SK-N-SH (cell line): ENCODE results near the gene MB21D2. TPM values are rescaled to one million over a fixed set of nuclear protein-coding genes. Genes with fewer than 3 reads are reported as not detected.
A peak's percentile ranks its signal among the peaks of the same experiment; 100 is the strongest.

Source experiments
- CHD2 ChIP-seq: fragments of 150-350 bp; IDR thresholded peaks from 2 replicates; pipeline ENCODE4 v1.6.1; 2018; ENCODE audit warnings: low read length; ENCODE audit not compliant: partially characterized antibody
- ELF1 ChIP-seq: IDR thresholded peaks from 2 replicates; pipeline ENCODE4 v1.4.0; 2012
- EP300 ChIP-seq, 2 experiments: IDR thresholded peaks; 2 replicates each; pipeline versions ENCODE4 v1.4.0 to v1.6.1; 2012; ENCODE audit warnings: borderline replicate concordance in 1 of 2, low read depth in 1 of 2, low read length in 1 of 2
- EZH2phosphoT487 ChIP-seq: fragments of 200-600 bp; sonication (generic); IDR thresholded peaks from 2 replicates; pipeline ENCODE4 v1.6.1; 2017; ENCODE audit warnings: low read depth, mixed run types, mild to moderate bottlenecking, antibody characterized with exemption, moderate library complexity, borderline replicate concordance
- FOXJ3 ChIP-seq: sonication (generic); formaldehyde crosslinking; IDR thresholded peaks from 2 replicates; pipeline ENCODE4 v1.5.1; 2020; ENCODE audit warnings: mild to moderate bottlenecking, missing genetic modification reagents
- GATA2 ChIP-seq: sonication (generic); formaldehyde crosslinking; IDR thresholded peaks from 2 replicates; pipeline ENCODE4 v1.5.0; 2020; ENCODE audit warnings: mild to moderate bottlenecking, missing genetic modification reagents
- MEF2A ChIP-seq: IDR thresholded peaks from 2 replicates; pipeline ENCODE4 v1.4.0; 2012; ENCODE audit warnings: low read depth, borderline replicate concordance
- MXI1 ChIP-seq: IDR thresholded peaks from 2 replicates; pipeline ENCODE4 v1.6.1; 2012; ENCODE audit warnings: mild to moderate bottlenecking, low read depth, low read length, improper control_type of control experiment
- RAD21 ChIP-seq: IDR thresholded peaks from 2 replicates; pipeline ENCODE4 v1.6.1; 2012; ENCODE audit warnings: mild to moderate bottlenecking, low read length
- RFX5 ChIP-seq: IDR thresholded peaks from 2 replicates; pipeline ENCODE4 v1.6.1; 2012; ENCODE audit warnings: mild to moderate bottlenecking, improper control_type of control experiment, low read length
- RXRA ChIP-seq: IDR thresholded peaks from 2 replicates; pipeline ENCODE4 v1.4.0; 2012; ENCODE audit warnings: low read depth, mild to moderate bottlenecking, borderline replicate concordance
- SMC3 ChIP-seq: IDR thresholded peaks from 2 replicates; pipeline ENCODE4 v1.6.1; 2012; ENCODE audit warnings: low read depth, low read length, improper control_type of control experiment
- TAF1 ChIP-seq: IDR thresholded peaks from 2 replicates; pipeline ENCODE4 v1.6.1; 2012; ENCODE audit warnings: low read depth, mild to moderate bottlenecking, low read length, moderate library complexity, borderline replicate concordance
- TCF12 ChIP-seq: IDR thresholded peaks from 2 replicates; pipeline ENCODE4 v1.4.0; 2012
- polyA plus RNA-seq, 3 experiments: library from polyadenylated mRNA; depleted of rRNA; stranded (reverse); fragments of >200 nt; gene quantifications; 2 replicates each; pipeline ENCODE4 v1.2.3, GENCODE V29; 2012
- TF ChIP-seq, protein P1 (sequence below): fragments of 150-350 bp; IDR thresholded peaks from 2 replicates; pipeline ENCODE4 v1.6.1; 2016; ENCODE audit warnings: mild to moderate bottlenecking, low read depth, low read length
- TF ChIP-seq, protein P2 (sequence below): IDR thresholded peaks from 2 replicates; pipeline ENCODE4 v1.4.0; 2012; ENCODE audit warnings: low read depth, borderline replicate concordance
- TF ChIP-seq, protein P3 (sequence below): IDR thresholded peaks from 2 replicates; pipeline ENCODE4 v1.6.1; 2012; ENCODE audit warnings: mild to moderate bottlenecking, low read depth, low read length, moderate library complexity
- TF ChIP-seq, protein P4 (sequence below): IDR thresholded peaks from 2 replicates; pipeline ENCODE4 v1.4.0; 2012; ENCODE audit warnings: low read depth, borderline replicate concordance
- TF ChIP-seq, protein P5 (sequence below): IDR thresholded peaks from 2 replicates; pipeline ENCODE4 v1.4.0; 2012; ENCODE audit warnings: low read depth
- TF ChIP-seq, protein P6 (sequence below): fragments of 200-600 bp; sonication (generic); IDR thresholded peaks from 2 replicates; pipeline ENCODE4 v1.6.1; 2017; ENCODE audit warnings: antibody characterized with exemption, mild to moderate bottlenecking, moderate library complexity

Gene MB21D2
- polyA plus RNA-seq, 1 of the 3 experiments (the other 2 are of a cell fraction): 12.7 TPM

DNA sequence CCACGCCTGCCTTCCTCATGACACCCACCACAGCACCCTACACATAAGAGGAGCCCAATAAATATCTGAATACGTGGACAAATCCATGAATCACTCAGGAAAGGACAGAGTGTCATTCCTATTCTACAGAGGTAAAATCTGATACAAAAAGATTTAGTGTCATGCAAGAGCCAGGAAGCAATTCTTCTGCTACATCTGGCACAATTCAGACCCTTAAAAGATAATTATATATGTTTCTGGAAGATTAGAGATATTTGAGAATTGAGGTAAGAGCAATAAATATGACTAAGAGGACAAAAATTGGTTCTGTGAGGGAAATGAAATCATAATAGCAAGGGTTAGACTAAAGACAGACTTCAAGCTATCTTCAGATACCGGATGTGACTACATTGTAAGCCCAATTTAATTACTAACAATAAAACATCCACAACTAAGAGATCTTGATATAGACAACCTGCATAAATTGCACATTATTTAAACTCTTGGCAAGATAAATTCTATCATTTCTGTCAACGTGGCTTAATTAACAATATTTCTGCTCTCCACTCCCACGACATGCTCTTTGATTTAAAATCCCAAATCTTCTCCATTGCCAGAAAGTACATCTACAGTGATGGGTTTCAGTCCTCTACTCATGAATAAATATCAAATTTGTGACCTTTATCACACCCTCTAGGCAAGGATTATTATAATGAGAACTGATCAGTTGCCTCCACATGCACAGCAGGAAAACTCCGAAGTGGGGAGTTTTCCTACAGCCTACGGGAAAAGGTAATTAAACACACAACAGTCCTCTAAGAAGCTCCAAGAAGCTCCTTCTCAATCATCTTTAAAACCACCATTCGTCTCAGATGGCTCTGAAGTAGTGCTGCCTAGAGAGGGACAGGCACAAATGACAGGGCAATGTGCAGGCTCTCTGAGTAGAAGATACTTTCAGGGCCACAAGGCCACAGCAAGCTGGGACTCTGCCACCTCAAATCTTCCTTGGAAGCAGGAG is 32.6 kb downstream of the MB21D2 start (continued):
- TF ChIP-seq, protein P1, sequence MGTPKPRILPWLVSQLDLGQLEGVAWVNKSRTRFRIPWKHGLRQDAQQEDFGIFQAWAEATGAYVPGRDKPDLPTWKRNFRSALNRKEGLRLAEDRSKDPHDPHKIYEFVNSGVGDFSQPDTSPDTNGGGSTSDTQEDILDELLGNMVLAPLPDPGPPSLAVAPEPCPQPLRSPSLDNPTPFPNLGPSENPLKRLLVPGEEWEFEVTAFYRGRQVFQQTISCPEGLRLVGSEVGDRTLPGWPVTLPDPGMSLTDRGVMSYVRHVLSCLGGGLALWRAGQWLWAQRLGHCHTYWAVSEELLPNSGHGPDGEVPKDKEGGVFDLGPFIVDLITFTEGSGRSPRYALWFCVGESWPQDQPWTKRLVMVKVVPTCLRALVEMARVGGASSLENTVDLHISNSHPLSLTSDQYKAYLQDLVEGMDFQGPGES: no peak
- TF ChIP-seq EP300 (IDR thresholded peaks at IDR 0.05; ENCODE audit: borderline replicate concordance in 1 of 2, low read depth in 1 of 2, low read length in 1 of 2): peak; percentile 62 to 96
- peak; percentile 98 for TF ChIP-seq TCF12
- TF ChIP-seq ELF1: 0 out of 2 replicates have a peak, but pooled peaks have one; percentile 14
- no peak for TF ChIP-seq GATA2 (CRISPR knock-in tag)
- TF ChIP-seq, protein P2, sequence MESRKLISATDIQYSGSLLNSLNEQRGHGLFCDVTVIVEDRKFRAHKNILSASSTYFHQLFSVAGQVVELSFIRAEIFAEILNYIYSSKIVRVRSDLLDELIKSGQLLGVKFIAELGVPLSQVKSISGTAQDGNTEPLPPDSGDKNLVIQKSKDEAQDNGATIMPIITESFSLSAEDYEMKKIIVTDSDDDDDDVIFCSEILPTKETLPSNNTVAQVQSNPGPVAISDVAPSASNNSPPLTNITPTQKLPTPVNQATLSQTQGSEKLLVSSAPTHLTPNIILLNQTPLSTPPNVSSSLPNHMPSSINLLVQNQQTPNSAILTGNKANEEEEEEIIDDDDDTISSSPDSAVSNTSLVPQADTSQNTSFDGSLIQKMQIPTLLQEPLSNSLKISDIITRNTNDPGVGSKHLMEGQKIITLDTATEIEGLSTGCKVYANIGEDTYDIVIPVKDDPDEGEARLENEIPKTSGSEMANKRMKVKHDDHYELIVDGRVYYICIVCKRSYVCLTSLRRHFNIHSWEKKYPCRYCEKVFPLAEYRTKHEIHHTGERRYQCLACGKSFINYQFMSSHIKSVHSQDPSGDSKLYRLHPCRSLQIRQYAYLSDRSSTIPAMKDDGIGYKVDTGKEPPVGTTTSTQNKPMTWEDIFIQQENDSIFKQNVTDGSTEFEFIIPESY: no peak; the same call in 1 of the 2 replicates
- TF ChIP-seq, protein P3, sequence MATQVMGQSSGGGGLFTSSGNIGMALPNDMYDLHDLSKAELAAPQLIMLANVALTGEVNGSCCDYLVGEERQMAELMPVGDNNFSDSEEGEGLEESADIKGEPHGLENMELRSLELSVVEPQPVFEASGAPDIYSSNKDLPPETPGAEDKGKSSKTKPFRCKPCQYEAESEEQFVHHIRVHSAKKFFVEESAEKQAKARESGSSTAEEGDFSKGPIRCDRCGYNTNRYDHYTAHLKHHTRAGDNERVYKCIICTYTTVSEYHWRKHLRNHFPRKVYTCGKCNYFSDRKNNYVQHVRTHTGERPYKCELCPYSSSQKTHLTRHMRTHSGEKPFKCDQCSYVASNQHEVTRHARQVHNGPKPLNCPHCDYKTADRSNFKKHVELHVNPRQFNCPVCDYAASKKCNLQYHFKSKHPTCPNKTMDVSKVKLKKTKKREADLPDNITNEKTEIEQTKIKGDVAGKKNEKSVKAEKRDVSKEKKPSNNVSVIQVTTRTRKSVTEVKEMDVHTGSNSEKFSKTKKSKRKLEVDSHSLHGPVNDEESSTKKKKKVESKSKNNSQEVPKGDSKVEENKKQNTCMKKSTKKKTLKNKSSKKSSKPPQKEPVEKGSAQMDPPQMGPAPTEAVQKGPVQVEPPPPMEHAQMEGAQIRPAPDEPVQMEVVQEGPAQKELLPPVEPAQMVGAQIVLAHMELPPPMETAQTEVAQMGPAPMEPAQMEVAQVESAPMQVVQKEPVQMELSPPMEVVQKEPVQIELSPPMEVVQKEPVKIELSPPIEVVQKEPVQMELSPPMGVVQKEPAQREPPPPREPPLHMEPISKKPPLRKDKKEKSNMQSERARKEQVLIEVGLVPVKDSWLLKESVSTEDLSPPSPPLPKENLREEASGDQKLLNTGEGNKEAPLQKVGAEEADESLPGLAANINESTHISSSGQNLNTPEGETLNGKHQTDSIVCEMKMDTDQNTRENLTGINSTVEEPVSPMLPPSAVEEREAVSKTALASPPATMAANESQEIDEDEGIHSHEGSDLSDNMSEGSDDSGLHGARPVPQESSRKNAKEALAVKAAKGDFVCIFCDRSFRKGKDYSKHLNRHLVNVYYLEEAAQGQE: no peak
- TF ChIP-seq SMC3: no peak
- TF ChIP-seq EZH2phosphoT487: no peak
- TF ChIP-seq, protein P4, sequence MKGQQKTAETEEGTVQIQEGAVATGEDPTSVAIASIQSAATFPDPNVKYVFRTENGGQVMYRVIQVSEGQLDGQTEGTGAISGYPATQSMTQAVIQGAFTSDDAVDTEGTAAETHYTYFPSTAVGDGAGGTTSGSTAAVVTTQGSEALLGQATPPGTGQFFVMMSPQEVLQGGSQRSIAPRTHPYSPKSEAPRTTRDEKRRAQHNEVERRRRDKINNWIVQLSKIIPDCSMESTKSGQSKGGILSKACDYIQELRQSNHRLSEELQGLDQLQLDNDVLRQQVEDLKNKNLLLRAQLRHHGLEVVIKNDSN: no peak
- peak; percentile 88 for TF ChIP-seq RXRA
- TF ChIP-seq, protein P5, sequence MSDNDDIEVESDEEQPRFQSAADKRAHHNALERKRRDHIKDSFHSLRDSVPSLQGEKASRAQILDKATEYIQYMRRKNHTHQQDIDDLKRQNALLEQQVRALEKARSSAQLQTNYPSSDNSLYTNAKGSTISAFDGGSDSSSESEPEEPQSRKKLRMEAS: no peak
- no peak for TF ChIP-seq RAD21
- TF ChIP-seq, protein P6, sequence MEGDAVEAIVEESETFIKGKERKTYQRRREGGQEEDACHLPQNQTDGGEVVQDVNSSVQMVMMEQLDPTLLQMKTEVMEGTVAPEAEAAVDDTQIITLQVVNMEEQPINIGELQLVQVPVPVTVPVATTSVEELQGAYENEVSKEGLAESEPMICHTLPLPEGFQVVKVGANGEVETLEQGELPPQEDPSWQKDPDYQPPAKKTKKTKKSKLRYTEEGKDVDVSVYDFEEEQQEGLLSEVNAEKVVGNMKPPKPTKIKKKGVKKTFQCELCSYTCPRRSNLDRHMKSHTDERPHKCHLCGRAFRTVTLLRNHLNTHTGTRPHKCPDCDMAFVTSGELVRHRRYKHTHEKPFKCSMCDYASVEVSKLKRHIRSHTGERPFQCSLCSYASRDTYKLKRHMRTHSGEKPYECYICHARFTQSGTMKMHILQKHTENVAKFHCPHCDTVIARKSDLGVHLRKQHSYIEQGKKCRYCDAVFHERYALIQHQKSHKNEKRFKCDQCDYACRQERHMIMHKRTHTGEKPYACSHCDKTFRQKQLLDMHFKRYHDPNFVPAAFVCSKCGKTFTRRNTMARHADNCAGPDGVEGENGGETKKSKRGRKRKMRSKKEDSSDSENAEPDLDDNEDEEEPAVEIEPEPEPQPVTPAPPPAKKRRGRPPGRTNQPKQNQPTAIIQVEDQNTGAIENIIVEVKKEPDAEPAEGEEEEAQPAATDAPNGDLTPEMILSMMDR: no peak
- no peak for TF ChIP-seq FOXJ3 (CRISPR knock-in tag)
- TF ChIP-seq MXI1: no peak
- peak; percentile 84; the same call in 1 of the 2 replicates for TF ChIP-seq MEF2A
- TF ChIP-seq TAF1: 0 out of 2 replicates have a peak, but pooled peaks have one; percentile 31
- TF ChIP-seq RFX5: no peak
- TF ChIP-seq CHD2: no peak
